ENCODE results near the gene FOXC1. TPM values are rescaled to one million over a fixed set of nuclear protein-coding genes. Genes with fewer than 3 reads are reported as not detected.

The FOXC1 gene
- under 1 TPM; 0.68 to 0.93 (median 0.81) TPM for polyA plus RNA-seq (ENCODE audit: insufficient read depth in 1 of 5, insufficient read length in 5 of 5, low replicate concordance in 1 of 5)
- long read RNA-seq, donor 1, partial matches to known transcripts, result 0 of 5 reads
- long read RNA-seq, donor 1, other reads (novel, unspliced or antisense), result 0 of 5 reads
- long read RNA-seq, donor 2, partial matches to known transcripts, result 0 of 2 reads
- long read RNA-seq, donor 2, other reads (novel, unspliced or antisense), result 0 of 2 reads
- long read RNA-seq, donor 3, partial matches to known transcripts, result 0 of 5 reads
- long read RNA-seq, donor 3, other reads (novel, unspliced or antisense), result 0 of 5 reads
- long read RNA-seq, donor 4, result 0 reads
- long read RNA-seq, donor 5, partial matches to known transcripts, result 0 of 1 reads
- long read RNA-seq, donor 5, other reads (novel, unspliced or antisense), result 0 of 1 reads
- long read RNA-seq, donor 6, partial matches to known transcripts, result 0 of 3 reads
- long read RNA-seq, donor 6, other reads (novel, unspliced or antisense), result 0 of 3 reads
- long read RNA-seq, donor 7, partial matches to known transcripts, result 0 of 1 reads
- long read RNA-seq, donor 7, other reads (novel, unspliced or antisense), result 0 of 1 reads
- long read RNA-seq, donor 8, partial matches to known transcripts, result 0 of 1 reads
- long read RNA-seq, donor 8, other reads (novel, unspliced or antisense), result 0 of 1 reads

GRCh38 chr6:1609648-1610496 is at the start of gene FOXC1:
Gene FOXC1, plus strand, starts transcription at chr6:1609915. Its CDS starts 531 bp downstream, at chr6:1610446.
- DNase-seq, result peak in 1 of 2 donors; percentile 68

- no peak for DNase-seq
Observed at GRCh38 chr6:1560281-1561058, 49.2 kb upstream of the FOXC1 start.

- no peak for DNase-seq
Observed at GRCh38 chr6:1561355-1561754, 48.4 kb upstream of the FOXC1 start.

GRCh38 chr6:1562171-1562955 is 47.4 kb upstream of the FOXC1 start:
- no peak for DNase-seq

GRCh38 chr6:1569377-1569776 is 40.3 kb upstream of the FOXC1 start:
- no peak for DNase-seq

GRCh38 chr6:1570848-1571247 is 38.9 kb upstream of the FOXC1 start:
- DNase-seq, result no peak

- no peak for DNase-seq
Observed at GRCh38 chr6:1572892-1573291, 36.8 kb upstream of the FOXC1 start.

- DNase-seq, result peak; percentile 9 to 11
Observed at GRCh38 chr6:1574083-1574761, 35.5 kb upstream of the FOXC1 start.

GRCh38 chr6:1574890-1575209 is 34.9 kb upstream of the FOXC1 start:
- no peak for DNase-seq

GRCh38 chr6:1575210-1576041 is 34.3 kb upstream of the FOXC1 start:
- DNase-seq, result peak; percentile 35 to 48

GRCh38 chr6:1576166-1576565 is 33.5 kb upstream of the FOXC1 start:
- no peak for DNase-seq

GRCh38 chr6:1576711-1577110 is 33.0 kb upstream of the FOXC1 start:
- DNase-seq, result no peak

- DNase-seq, result no peak
Observed at GRCh38 chr6:1577146-1577680, 32.5 kb upstream of the FOXC1 start.

- no peak for DNase-seq
Observed at GRCh38 chr6:1577896-1578745, 31.6 kb upstream of the FOXC1 start.

GRCh38 chr6:1579096-1579495 is 30.6 kb upstream of the FOXC1 start:
- no peak for DNase-seq

- no peak for DNase-seq
Observed at GRCh38 chr6:1580109-1580508, 29.6 kb upstream of the FOXC1 start.

GRCh38 chr6:1580585-1580984 is 29.1 kb upstream of the FOXC1 start:
- DNase-seq, result no peak
